Measurements from ENCODE around the gene TMEM169. TPM values are rescaled to one million over a fixed set of nuclear protein-coding genes. Genes with fewer than 3 reads are reported as not detected.

Gene TMEM169
- total RNA-seq, 1 donor from 2014 or later: 166 TPM

GRCh38 chr2:216057688-216058193 is 24.0 kb upstream of the TMEM169 start:
- Mint-ChIP-seq H3K36me3 (ENCODE audit: unreplicated experiment) (no peaks in the 10 kb centered on the region), H3K27ac (ENCODE audit: unreplicated experiment) (no peak overlapping the region), H3K27me3 (ENCODE audit: unreplicated experiment) (peaks cover 2% of the 10 kb centered on the region), H3K4me1 (ENCODE audit: low read depth, unreplicated experiment) (no peaks in the 10 kb centered on the region), H3K9me3 (ENCODE audit: unreplicated experiment) (no peaks in the 10 kb centered on the region), H3K4me3 (ENCODE audit: unreplicated experiment) (no peak overlapping the region)
- no peak for TF ChIP-seq CTCF (IDR thresholded peaks at IDR 0.05; ENCODE audit: partially characterized antibody, unreplicated experiment)
- no peak for DNase-seq

DNA sequence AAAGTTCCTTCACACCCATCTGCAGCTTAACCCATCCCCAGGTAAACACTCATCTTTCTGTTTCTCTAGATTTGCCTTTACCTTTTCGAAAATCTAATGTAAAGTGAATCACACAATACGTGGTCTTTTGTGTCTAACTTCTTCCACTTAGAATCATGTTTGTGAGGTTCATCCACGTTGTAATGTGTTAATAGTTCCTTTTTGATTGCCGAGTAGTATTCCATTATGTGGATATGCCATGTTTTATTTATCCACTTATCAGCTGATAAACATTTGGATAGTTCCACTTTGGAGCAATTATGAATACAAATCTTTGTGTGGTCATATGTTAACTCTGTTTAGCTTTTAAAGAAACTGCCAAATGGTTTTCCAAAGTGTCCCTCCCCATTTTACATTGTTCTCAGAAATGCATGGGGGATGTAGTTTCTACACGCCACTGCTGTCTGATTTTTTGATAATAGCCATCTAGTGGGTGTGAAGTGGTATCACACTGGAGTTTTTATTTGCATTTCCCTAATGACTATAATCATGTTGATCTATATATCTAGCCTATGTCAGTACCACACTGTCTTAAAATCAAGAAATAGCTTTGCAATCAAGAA is 22.4 kb upstream of the TMEM169 start:
- Mint-ChIP-seq H3K27me3 (ENCODE audit: unreplicated experiment) (peaks cover 2% of the 10 kb centered on the region), H3K9me3 (ENCODE audit: unreplicated experiment) (no peaks in the 10 kb centered on the region), H3K27ac (ENCODE audit: unreplicated experiment) (no peak overlapping the region), H3K4me1 (ENCODE audit: low read depth, unreplicated experiment) (no peaks in the 10 kb centered on the region), H3K4me3 (ENCODE audit: unreplicated experiment) (no peak overlapping the region), H3K36me3 (ENCODE audit: unreplicated experiment) (no peaks in the 10 kb centered on the region)
- TF ChIP-seq CTCF (IDR thresholded peaks at IDR 0.05; ENCODE audit: partially characterized antibody, unreplicated experiment): peak; percentile 57
- no peak for DNase-seq

GRCh38 chr2:216064014-216064630 is 17.6 kb upstream of the TMEM169 start:
- H3K36me3 Mint-ChIP-seq (ENCODE audit: unreplicated experiment): no peaks in the 10 kb centered on the region
- no peaks in the 10 kb centered on the region for H3K9me3 Mint-ChIP-seq (ENCODE audit: unreplicated experiment)
- no peak for DNase-seq
- H3K27me3 Mint-ChIP-seq (ENCODE audit: unreplicated experiment): peaks cover under 1% of the 10 kb centered on the region
- H3K4me3 Mint-ChIP-seq (ENCODE audit: unreplicated experiment): no peak overlapping the region
- no peak overlapping the region for H3K27ac Mint-ChIP-seq (ENCODE audit: unreplicated experiment)
- no peak for TF ChIP-seq CTCF (IDR thresholded peaks at IDR 0.05; ENCODE audit: partially characterized antibody, unreplicated experiment)
- H3K4me1 Mint-ChIP-seq (ENCODE audit: low read depth, unreplicated experiment): peaks cover 7% of the 10 kb centered on the region

DNA sequence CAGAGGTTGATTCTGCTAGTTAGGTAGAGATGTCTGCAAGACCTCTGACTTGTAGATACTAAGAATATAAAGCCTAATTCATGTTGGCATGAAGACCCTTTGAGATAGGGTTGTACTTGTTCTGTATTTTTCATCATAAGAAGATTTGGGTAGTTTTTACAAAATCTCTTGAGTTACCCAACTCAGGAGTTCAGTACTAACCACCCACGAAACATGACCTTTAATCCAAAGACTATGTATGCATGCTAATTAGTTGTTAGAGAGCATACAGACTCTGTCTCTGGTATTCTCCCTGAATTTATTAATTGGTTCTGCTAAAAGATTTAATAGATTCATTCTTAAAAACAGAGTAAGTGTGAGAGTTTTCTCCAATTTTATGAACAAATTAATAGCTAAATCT is 17.1 kb upstream of the TMEM169 start:
- H3K27ac Mint-ChIP-seq (ENCODE audit: unreplicated experiment): no peak overlapping the region
- no peaks in the 10 kb centered on the region for H3K9me3 Mint-ChIP-seq (ENCODE audit: unreplicated experiment)
- H3K27me3 Mint-ChIP-seq (ENCODE audit: unreplicated experiment): no peaks in the 10 kb centered on the region
- peaks cover 9% of the 10 kb centered on the region for H3K4me1 Mint-ChIP-seq (ENCODE audit: low read depth, unreplicated experiment)
- no peak for TF ChIP-seq CTCF (IDR thresholded peaks at IDR 0.05; ENCODE audit: partially characterized antibody, unreplicated experiment)
- DNase-seq: no peak
- H3K4me3 Mint-ChIP-seq (ENCODE audit: unreplicated experiment): no peak overlapping the region
- H3K36me3 Mint-ChIP-seq (ENCODE audit: unreplicated experiment): no peaks in the 10 kb centered on the region

- Mint-ChIP-seq H3K9me3 (ENCODE audit: unreplicated experiment) (peaks cover 2% of the 10 kb centered on the region), H3K4me3 (ENCODE audit: unreplicated experiment) (no peak overlapping the region), H3K27ac (ENCODE audit: unreplicated experiment) (no peak overlapping the region), H3K4me1 (ENCODE audit: low read depth, unreplicated experiment) (peaks cover 16% of the 10 kb centered on the region), H3K27me3 (ENCODE audit: unreplicated experiment) (no peaks in the 10 kb centered on the region), H3K36me3 (ENCODE audit: unreplicated experiment) (no peaks in the 10 kb centered on the region)
- no peak for TF ChIP-seq CTCF (IDR thresholded peaks at IDR 0.05; ENCODE audit: partially characterized antibody, unreplicated experiment)
- no peak for DNase-seq
Observed at GRCh38 chr2:216066230-216066629, 15.5 kb upstream of the TMEM169 start.

Data from glutamatergic neuron (in vitro differentiated cells).